T-helper 2 cell (primary cell): ENCODE data around the gene ACTR3C.
"Not testable (repeated sequence)": the region's sequence is repeated elsewhere in the genome, so short reads cannot be mapped to it uniquely, and the experiment has no call there.

Experiments used
- DNase-seq, 5 experiments: peaks; one replicate each; pipeline versions ENCODE4 v3.0.0 to v3.0.0-alpha.2; 2012 to 2022

Gene ACTR3C

GRCh38 chr7:150335108-150335773 is 11.9 kb upstream of the ACTR3C start:
- DNase-seq: no peak

GRCh38 chr7:150334108-150334507 is 10.8 kb upstream of the ACTR3C start:
- DNase-seq: no peak

- no peak for DNase-seq
These were observed 10.3 kb upstream of the ACTR3C start for GRCh38 chr7:150333659-150334058.

GRCh38 chr7:150332852-150333635 is 9.7 kb upstream of the ACTR3C start:
- no peak for DNase-seq

GRCh38 chr7:150330211-150330885 is 7.0 kb upstream of the ACTR3C start:
- no peak for DNase-seq

GRCh38 chr7:150329331-150330120 is 6.2 kb upstream of the ACTR3C start:
- DNase-seq: no peak

GRCh38 chr7:150327308-150327707 is 4.0 kb upstream of the ACTR3C start:
- DNase-seq: no peak

GRCh38 chr7:150326657-150327268 is 3.4 kb upstream of the ACTR3C start:
- no peak for DNase-seq

- DNase-seq: no peak
These were observed 2.6 kb upstream of the ACTR3C start for GRCh38 chr7:150325901-150326300.

GRCh38 chr7:150325110-150325611 is 1.8 kb upstream of the ACTR3C start:
- no peak for DNase-seq

GRCh38 chr7:150324373-150324961 is 1.1 kb upstream of the ACTR3C start:
- DNase-seq: peak in 1 of 5 experiments; percentile 9

- DNase-seq: peak in 1 of 5 experiments; percentile 56
These were observed 482 bp upstream of the ACTR3C start for GRCh38 chr7:150323682-150324372.

GRCh38 chr7:150322114-150322832 is 1.1 kb downstream of the ACTR3C start:
- DNase-seq: peak in 3 of 5 experiments; percentile 23 to 94 (median 28)

- no peak for DNase-seq
These were observed 1.6 kb downstream of the ACTR3C start for GRCh38 chr7:150321788-150322113.

- no peak for DNase-seq
These were observed 5.4 kb downstream of the ACTR3C start for GRCh38 chr7:150317748-150318444.

- DNase-seq: not testable (repeated sequence)
These were observed 6.4 kb downstream of the ACTR3C start for GRCh38 chr7:150316987-150317386.

- DNase-seq: no peak
These were observed 8.6 kb downstream of the ACTR3C start for GRCh38 chr7:150314639-150315239.

- no peak for DNase-seq
These were observed 9.5 kb downstream of the ACTR3C start for GRCh38 chr7:150313870-150314269.

GRCh38 chr7:150313367-150313809 is 10.0 kb downstream of the ACTR3C start:
- DNase-seq: no peak
